Measurements from ENCODE around the gene GSG1.
"Not testable (repeated sequence)": the region's sequence is repeated elsewhere in the genome, so short reads cannot be mapped to it uniquely, and the experiment has no call there.

The GSG1 gene

GRCh38 chr12:13039328-13039956, 64.0 kb downstream of the GSG1 start:
- Histone ChIP-seq H3K27me3 (ENCODE audit: control insufficient read depth in 1 of 2, insufficient read depth in 2 of 2, low read length in 2 of 2) (peaks cover 0 to 2% of the 10 kb centered on the region in 2 donors), H3K9me3 (ENCODE audit: control insufficient read depth in 2 of 2, low read length in 2 of 2) (no peaks in the 10 kb centered on the region), H3K9ac (ENCODE audit: low read length in 2 of 2) (no peak overlapping the region), H3K36me3 (ENCODE audit: control insufficient read depth in 2 of 2, insufficient read depth in 2 of 2, low read length in 2 of 2) (no peaks in the 10 kb centered on the region), H3K4me1 (ENCODE audit: control insufficient read depth, insufficient read depth, low read length) (no peaks in the 10 kb centered on the region), H3K4me3 (ENCODE audit: low read length in 2 of 2) (no peak overlapping the region), H3K27ac (ENCODE audit: low read length) (no peak overlapping the region)

DNA sequence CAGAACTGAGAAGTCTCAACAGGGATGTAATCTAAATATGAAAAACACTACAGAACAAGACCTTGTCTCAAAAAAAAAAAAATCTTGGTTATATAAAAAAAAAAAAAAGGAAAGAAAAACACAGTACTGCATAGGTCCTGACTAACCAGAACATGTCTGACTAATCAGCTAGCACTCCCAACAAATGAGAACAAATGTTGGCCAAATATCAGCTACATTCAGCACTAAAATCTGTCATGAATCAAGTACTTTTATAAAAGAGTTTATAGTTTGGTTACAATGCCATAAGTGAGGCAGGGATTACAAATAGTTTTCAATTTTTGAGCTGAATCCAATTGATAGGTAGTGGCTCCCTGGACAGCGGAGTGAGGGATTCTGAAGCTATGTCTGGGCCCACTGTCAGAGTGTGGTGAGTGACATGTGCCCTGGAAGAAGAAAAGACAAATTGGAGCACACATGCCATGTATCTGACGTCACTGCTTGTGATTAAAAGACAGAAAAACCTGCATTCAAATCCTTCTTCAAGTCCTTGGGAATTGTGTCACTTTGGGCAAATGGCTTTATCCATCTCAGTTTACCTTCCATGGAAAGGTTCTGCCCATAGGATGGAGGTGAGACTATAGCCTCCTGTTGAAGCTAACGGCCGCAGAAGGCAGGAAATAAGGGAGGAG, 64.8 kb downstream of the GSG1 start:
- Histone ChIP-seq H3K4me3 (ENCODE audit: low read length in 2 of 2) (no peak overlapping the region), H3K36me3 (ENCODE audit: control insufficient read depth in 2 of 2, insufficient read depth in 2 of 2, low read length in 2 of 2) (no peaks in the 10 kb centered on the region), H3K4me1 (ENCODE audit: control insufficient read depth, insufficient read depth, low read length) (no peaks in the 10 kb centered on the region), H3K9ac (ENCODE audit: low read length in 2 of 2) (no peak overlapping the region), H3K9me3 (ENCODE audit: control insufficient read depth in 2 of 2, low read length in 2 of 2) (no peaks in the 10 kb centered on the region), H3K27me3 (ENCODE audit: control insufficient read depth in 1 of 2, insufficient read depth in 2 of 2, low read length in 2 of 2) (peaks cover 0 to 2% of the 10 kb centered on the region in 2 donors), H3K27ac (ENCODE audit: low read length) (no peak overlapping the region)

DNA sequence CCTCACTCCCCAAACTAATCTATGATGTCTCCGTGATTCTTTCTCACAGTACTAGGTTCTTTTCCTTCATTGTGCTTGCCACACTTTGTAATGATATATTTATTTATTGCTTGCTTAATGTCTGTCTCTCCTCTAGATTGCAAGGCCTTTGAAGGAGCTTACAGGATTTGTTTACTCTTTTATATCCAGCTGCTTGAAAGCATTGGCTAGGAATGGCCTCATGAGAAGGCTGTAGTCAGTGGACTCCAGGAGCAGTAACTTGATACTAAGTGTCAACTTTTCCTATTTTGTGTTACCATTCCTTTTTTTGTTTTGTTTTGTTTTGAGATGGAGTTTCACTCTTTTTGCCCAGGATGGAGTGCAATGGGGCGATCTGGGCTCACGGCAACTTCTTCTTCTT, 66.6 kb downstream of the GSG1 start:
- no peak overlapping the region for H3K4me3 ChIP-seq (ENCODE audit: low read length in 2 of 2)
- no peaks in the 10 kb centered on the region for H3K27me3 ChIP-seq (ENCODE audit: control insufficient read depth in 1 of 2, insufficient read depth in 2 of 2, low read length in 2 of 2)
- H3K27ac ChIP-seq (ENCODE audit: low read length), result no peak overlapping the region
- no peaks in the 10 kb centered on the region for H3K9me3 ChIP-seq (ENCODE audit: control insufficient read depth in 2 of 2, low read length in 2 of 2)
- H3K36me3 ChIP-seq (ENCODE audit: control insufficient read depth in 2 of 2, insufficient read depth in 2 of 2, low read length in 2 of 2), result no peaks in the 10 kb centered on the region
- H3K9ac ChIP-seq (ENCODE audit: low read length in 2 of 2), result no peak overlapping the region
- no peaks in the 10 kb centered on the region for H3K4me1 ChIP-seq (ENCODE audit: control insufficient read depth, insufficient read depth, low read length)

GRCh38 chr12:13035335-13035734, 68.1 kb downstream of the GSG1 start:
- H3K27me3 ChIP-seq (ENCODE audit: control insufficient read depth in 1 of 2, insufficient read depth in 2 of 2, low read length in 2 of 2); H3K4me1 ChIP-seq (ENCODE audit: control insufficient read depth, insufficient read depth, low read length); H3K4me3 ChIP-seq (ENCODE audit: low read length in 2 of 2); H3K36me3 ChIP-seq (ENCODE audit: control insufficient read depth in 2 of 2, insufficient read depth in 2 of 2, low read length in 2 of 2); H3K9me3 ChIP-seq (ENCODE audit: control insufficient read depth in 2 of 2, low read length in 2 of 2); H3K27ac ChIP-seq (ENCODE audit: low read length); H3K9ac ChIP-seq (ENCODE audit: low read length in 2 of 2): not testable (repeated sequence)
